ENCODE results near the gene RALB. TPM values are rescaled to one million over a fixed set of nuclear protein-coding genes. Genes with fewer than 3 reads are reported as not detected.

The RALB gene, protein sequence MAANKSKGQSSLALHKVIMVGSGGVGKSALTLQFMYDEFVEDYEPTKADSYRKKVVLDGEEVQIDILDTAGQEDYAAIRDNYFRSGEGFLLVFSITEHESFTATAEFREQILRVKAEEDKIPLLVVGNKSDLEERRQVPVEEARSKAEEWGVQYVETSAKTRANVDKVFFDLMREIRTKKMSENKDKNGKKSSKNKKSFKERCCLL
- 10 to 100 TPM; 36.1 to 59.8 (median 38.5) TPM for total RNA-seq

DNA sequence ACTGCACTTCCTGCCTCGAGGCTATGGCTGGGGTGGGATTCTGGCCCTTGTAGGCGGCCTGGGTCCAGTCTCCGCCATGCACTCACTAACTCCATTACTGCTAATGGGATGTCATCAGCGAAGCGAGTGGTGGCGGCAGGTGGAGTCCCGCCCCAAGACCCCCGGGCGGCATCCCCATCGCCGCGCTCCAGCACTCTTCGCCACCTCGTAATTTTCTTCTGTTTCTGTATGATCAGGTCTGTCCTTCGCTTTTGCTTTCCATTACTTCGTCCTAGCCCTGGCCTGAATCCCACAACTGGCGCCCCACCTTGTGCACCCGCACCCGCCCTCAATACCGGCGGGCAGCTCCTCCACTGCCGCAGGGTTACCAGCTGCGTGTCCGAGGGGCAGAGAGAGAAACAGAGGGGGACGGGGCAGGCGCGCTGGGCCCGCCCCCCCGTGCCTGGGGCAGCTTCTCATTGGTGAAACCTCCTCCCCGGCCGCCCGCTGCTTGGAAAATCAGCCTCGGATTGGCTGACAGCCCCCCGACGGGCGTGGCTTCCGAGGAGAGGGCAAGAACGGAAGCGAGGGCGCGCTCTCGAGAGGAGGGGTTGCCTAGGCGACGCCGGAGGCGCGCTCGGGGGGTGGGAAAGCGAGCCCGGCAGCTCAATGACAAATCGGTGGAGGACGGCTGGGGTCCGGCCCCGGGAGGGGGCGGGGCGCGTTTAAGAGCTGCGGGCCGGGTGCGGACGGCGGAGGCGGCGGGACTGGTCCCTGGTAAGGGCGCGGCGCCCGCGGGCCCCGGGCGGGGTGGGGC lies at the start of gene RALB:
TSS of gene RALB (plus strand) at position 628 of the 796 bp plus-strand sequence. CDS start 25,813 bp downstream, outside the sequence.
- Histone ChIP-seq H3K27me3 (no peaks in the 10 kb centered on the region), H3K36me3 (no peaks in the 10 kb centered on the region), H3K9me3 (no peaks in the 10 kb centered on the region), H3K4me1 (peaks cover 0 to 5% of the 10 kb centered on the region in 2 donors), H3K27ac (peak within 1 kb of the TSS; percentile 83 to 94), H3K4me3 (peak within 1 kb of the TSS; percentile 79 to 95 (median 86))
- intact Hi-C loops (cut with DNase I; ENCODE audit: low total_unique reads) = no loop called here
- DNase-seq (ENCODE audit: low spot score in 2 of 2) = peak; percentile 99
- TF ChIP-seq, protein P1, sequence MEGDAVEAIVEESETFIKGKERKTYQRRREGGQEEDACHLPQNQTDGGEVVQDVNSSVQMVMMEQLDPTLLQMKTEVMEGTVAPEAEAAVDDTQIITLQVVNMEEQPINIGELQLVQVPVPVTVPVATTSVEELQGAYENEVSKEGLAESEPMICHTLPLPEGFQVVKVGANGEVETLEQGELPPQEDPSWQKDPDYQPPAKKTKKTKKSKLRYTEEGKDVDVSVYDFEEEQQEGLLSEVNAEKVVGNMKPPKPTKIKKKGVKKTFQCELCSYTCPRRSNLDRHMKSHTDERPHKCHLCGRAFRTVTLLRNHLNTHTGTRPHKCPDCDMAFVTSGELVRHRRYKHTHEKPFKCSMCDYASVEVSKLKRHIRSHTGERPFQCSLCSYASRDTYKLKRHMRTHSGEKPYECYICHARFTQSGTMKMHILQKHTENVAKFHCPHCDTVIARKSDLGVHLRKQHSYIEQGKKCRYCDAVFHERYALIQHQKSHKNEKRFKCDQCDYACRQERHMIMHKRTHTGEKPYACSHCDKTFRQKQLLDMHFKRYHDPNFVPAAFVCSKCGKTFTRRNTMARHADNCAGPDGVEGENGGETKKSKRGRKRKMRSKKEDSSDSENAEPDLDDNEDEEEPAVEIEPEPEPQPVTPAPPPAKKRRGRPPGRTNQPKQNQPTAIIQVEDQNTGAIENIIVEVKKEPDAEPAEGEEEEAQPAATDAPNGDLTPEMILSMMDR (IDR thresholded peaks at IDR 0.05) = no peak
- peak; percentile 55 to 60 (median 56) for TF ChIP-seq POLR2AphosphoS5 (IDR thresholded peaks at IDR 0.05)
- TF ChIP-seq POLR2A (IDR thresholded peaks at IDR 0.05) = no peak

DNA sequence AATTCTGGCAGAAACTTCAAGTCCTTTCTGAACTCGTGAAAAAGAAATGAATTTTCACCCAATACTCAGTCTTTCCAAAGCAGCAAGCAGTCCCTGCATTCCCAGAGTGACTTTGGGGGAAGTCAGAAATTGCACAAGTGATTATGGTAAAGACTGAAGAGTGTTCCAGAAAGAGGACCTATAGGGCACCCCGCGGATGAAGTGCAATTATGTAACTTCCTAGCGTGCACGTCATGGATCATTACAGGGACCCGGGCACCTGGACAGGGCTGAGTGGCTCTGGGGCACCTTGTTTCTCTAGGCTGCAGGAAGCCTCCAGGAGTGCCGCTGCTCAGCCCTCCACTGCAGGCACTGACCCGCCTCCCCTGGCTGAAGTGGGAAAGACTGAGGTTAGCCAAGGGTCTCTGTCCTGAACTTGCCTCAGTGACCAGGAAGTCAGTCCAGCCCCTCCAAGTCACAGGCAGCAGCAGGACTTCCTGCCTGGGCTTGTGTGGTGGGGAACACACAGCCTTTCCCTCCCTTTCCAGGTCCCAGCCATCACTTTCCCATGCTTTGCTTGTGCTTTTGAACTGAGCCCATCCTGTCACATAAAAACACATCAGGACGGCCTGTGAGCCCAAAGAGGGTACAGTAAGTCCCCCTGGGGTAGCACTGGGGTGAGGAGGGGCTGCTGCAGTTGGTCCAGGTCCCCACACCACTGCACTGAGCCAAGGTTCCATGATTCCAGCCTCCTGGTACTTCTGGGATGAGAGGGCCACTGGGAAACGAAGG lies 49.2 kb upstream of the RALB start:
- no peak overlapping the region for H3K27ac ChIP-seq
- TF ChIP-seq, protein P1 (IDR thresholded peaks at IDR 0.05) = no peak
- no peak for TF ChIP-seq POLR2A (IDR thresholded peaks at IDR 0.05)
- DNase-seq (ENCODE audit: low spot score in 2 of 2) = no peak
- peaks cover 0 to 2% of the 10 kb centered on the region in 2 donors for H3K9me3 ChIP-seq
- no peaks in the 10 kb centered on the region for H3K27me3 ChIP-seq
- intact Hi-C loops (cut with DNase I; ENCODE audit: low total_unique reads) = no loop called here
- no peaks in the 10 kb centered on the region for H3K4me1 ChIP-seq
- no peaks in the 10 kb centered on the region for H3K36me3 ChIP-seq
- no peak overlapping the region for H3K4me3 ChIP-seq

DNA sequence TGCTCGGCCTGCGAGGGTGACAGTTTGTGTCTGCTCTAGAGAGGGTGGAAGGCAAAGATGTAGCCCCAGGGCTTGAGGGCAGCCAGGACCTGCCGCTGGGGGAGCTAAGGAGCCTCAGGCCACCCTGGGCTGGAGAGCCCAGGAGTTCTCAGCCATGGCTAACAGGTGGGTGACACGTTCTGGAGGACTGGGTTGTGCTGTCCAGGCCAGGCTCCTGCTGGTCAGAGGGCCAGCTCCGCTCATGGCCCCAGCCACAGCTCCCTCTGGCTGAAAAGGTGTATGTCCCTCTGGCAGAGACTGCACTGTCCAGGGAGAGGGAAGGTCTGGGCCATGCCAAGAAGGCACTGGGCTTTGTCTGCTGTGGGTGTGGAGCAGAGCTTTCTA lies 48.6 kb upstream of the RALB start:
- Histone ChIP-seq H3K9me3 (no peaks in the 10 kb centered on the region), H3K36me3 (no peaks in the 10 kb centered on the region), H3K27me3 (no peaks in the 10 kb centered on the region), H3K4me3 (no peak overlapping the region), H3K27ac (no peak overlapping the region), H3K4me1 (no peaks in the 10 kb centered on the region)
- DNase-seq (ENCODE audit: low spot score in 2 of 2) = no peak
- intact Hi-C loops (cut with DNase I; ENCODE audit: low total_unique reads) = no loop called here
- TF ChIP-seq, protein P1 (IDR thresholded peaks at IDR 0.05) = no peak
- no peak for TF ChIP-seq POLR2A (IDR thresholded peaks at IDR 0.05)
- no peak for TF ChIP-seq POLR2AphosphoS5 (IDR thresholded peaks at IDR 0.05)

DNA sequence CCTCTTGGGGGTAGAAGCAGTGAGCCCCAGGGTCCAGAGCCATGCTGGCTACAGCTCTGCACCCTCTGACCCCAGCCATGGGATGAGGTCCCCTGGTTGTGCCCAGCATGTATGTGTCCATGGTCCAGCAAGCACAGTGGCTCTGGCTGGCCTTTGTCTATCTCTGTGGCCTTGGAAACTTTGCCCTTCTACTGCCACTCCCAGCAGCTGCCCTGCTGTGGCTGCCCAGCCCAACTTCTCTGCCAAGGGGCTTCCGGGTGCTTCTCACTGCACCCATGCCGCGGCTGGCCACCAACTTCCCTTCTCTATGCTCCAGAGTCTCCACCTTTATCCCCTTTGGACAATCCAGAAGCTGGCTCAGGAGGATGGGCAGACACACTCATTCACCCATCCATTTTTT lies 48.2 kb upstream of the RALB start:
- intact Hi-C loops (cut with DNase I; ENCODE audit: low total_unique reads) = no loop called here

More for the DNA sequence above, 48.2 kb upstream of the RALB start:
- Histone ChIP-seq H3K36me3 (no peaks in the 10 kb centered on the region), H3K27me3 (no peaks in the 10 kb centered on the region), H3K9me3 (no peaks in the 10 kb centered on the region), H3K27ac (no peak overlapping the region), H3K4me1 (no peaks in the 10 kb centered on the region), H3K4me3 (no peak overlapping the region)
- TF ChIP-seq, protein P1 (IDR thresholded peaks at IDR 0.05) = no peak
- TF ChIP-seq POLR2A (IDR thresholded peaks at IDR 0.05) (no peak), POLR2AphosphoS5 (IDR thresholded peaks at IDR 0.05) (no peak)
- DNase-seq (ENCODE audit: low spot score in 2 of 2) = no peak
